H9 (cell line): ENCODE results near the gene KLRC1. TPM values are rescaled to one million over a fixed set of nuclear protein-coding genes. Genes with fewer than 3 reads are reported as not detected.
"Not testable (repeated sequence)": the region's sequence is repeated elsewhere in the genome, so short reads cannot be mapped to it uniquely, and the experiment has no call there.

Source experiments
- DNase-seq: peaks from one replicate; pipeline ENCODE4 v3.0.0-alpha.2; 2017
- H2AFZ ChIP-seq: one replicate; pipeline ENCODE4 v1.6.1; 2013; ENCODE audit warnings: mild to moderate bottlenecking, low read length, control low read depth, moderate library complexity
- H2AK5ac ChIP-seq: 2 replicates; pipeline ENCODE4 v1.6.1; 2013; ENCODE audit warnings: low read length, control low read depth, mixed read lengths; ENCODE audit not compliant: insufficient read length
- H2BK120ac ChIP-seq: one replicate; pipeline ENCODE4 v1.6.1; 2013; ENCODE audit warnings: low read depth, mild to moderate bottlenecking, low read length, control low read depth, inconsistent platforms; ENCODE audit not compliant: poor library complexity, severe bottlenecking
- H2BK12ac ChIP-seq: 2 replicates; pipeline ENCODE4 v1.6.1; 2013; ENCODE audit warnings: low read length, control low read depth, mixed read lengths, low read depth; ENCODE audit not compliant: insufficient read length
- H2BK15ac ChIP-seq: 2 replicates; pipeline ENCODE4 v1.6.1; 2013; ENCODE audit warnings: low read depth, low read length, control low read depth
- H2BK20ac ChIP-seq: one replicate; pipeline ENCODE4 v1.6.1; 2013; ENCODE audit warnings: low read depth, mild to moderate bottlenecking, low read length, control low read depth, inconsistent platforms; ENCODE audit not compliant: poor library complexity, severe bottlenecking
- H2BK5ac ChIP-seq: 2 replicates; pipeline ENCODE4 v1.6.1; 2013; ENCODE audit warnings: low read length, control low read depth, mixed read lengths; ENCODE audit not compliant: insufficient read length
- H3K14ac ChIP-seq: 2 replicates; pipeline ENCODE4 v1.6.1; 2013; ENCODE audit warnings: low read length, control low read depth; ENCODE audit not compliant: insufficient read depth
- H3K18ac ChIP-seq: 2 replicates; pipeline ENCODE4 v1.6.1; 2013; ENCODE audit warnings: low read depth, mild to moderate bottlenecking, mixed read lengths, low read length, control low read depth; ENCODE audit not compliant: insufficient read length
- H3K23ac ChIP-seq: 2 replicates; pipeline ENCODE4 v1.6.1; 2013; ENCODE audit warnings: low read length, control low read depth, mixed read lengths, low read depth; ENCODE audit not compliant: insufficient read length
- H3K23me2 ChIP-seq: 2 replicates; pipeline ENCODE4 v1.6.1; 2013; ENCODE audit warnings: low read depth, mild to moderate bottlenecking, mixed read lengths, low read length, control low read depth; ENCODE audit not compliant: insufficient read length, poor library complexity, severe bottlenecking
- H3K27ac ChIP-seq: 2 replicates; pipeline ENCODE4 v1.5.1; 2013; ENCODE audit warnings: low read length, control low read depth, mixed read lengths, low read depth; ENCODE audit not compliant: insufficient read length
- H3K27me3 ChIP-seq: 2 replicates; pipeline ENCODE4 v1.6.1; 2013; ENCODE audit warnings: low read length, control low read depth, inconsistent platforms; ENCODE audit not compliant: insufficient read depth
- H3K4ac ChIP-seq: 2 replicates; pipeline ENCODE4 v1.6.1; 2013; ENCODE audit warnings: low read depth, mild to moderate bottlenecking, control low read depth, inconsistent platforms, low read length, moderate library complexity
- H3K4me1 ChIP-seq: 2 replicates; pipeline ENCODE4 v1.6.1; 2013; ENCODE audit warnings: low read length, control low read depth, inconsistent platforms; ENCODE audit not compliant: insufficient read depth
- H3K4me2 ChIP-seq: 2 replicates; pipeline ENCODE4 v1.6.1; 2013; ENCODE audit warnings: low read length, control low read depth, mixed read lengths; ENCODE audit not compliant: insufficient read length, insufficient read depth
- H3K56ac ChIP-seq: 2 replicates; pipeline ENCODE4 v1.6.1; 2013; ENCODE audit warnings: low read depth, mild to moderate bottlenecking, mixed read lengths, low read length, control low read depth; ENCODE audit not compliant: insufficient read length
- H3K79me1 ChIP-seq: 2 replicates; pipeline ENCODE4 v1.6.1; 2013; ENCODE audit warnings: low read depth, mild to moderate bottlenecking, moderate library complexity, low read length, control low read depth, inconsistent platforms; ENCODE audit not compliant: insufficient read depth, poor library complexity, severe bottlenecking
- H3K79me2 ChIP-seq: 2 replicates; pipeline ENCODE4 v1.6.1; 2013; ENCODE audit warnings: low read length, control low read depth, inconsistent platforms; ENCODE audit not compliant: insufficient read depth
- H3K9ac ChIP-seq: 2 replicates; pipeline ENCODE4 v1.6.1; 2013; ENCODE audit warnings: low read length, control low read depth, mixed read lengths; ENCODE audit not compliant: insufficient read length; ENCODE audit errors: extremely low read depth
- H3K9me3 ChIP-seq: one replicate; pipeline ENCODE4 v1.6.1; 2013; ENCODE audit warnings: low read depth, low read length, inconsistent platforms; ENCODE audit not compliant: control insufficient read depth
- H3T11ph ChIP-seq: one replicate; pipeline ENCODE4 v1.6.1; 2013; ENCODE audit warnings: mild to moderate bottlenecking, low read length, control low read depth, inconsistent platforms
- H4K20me1 ChIP-seq: one replicate; pipeline ENCODE4 v1.6.1; 2013; ENCODE audit not compliant: control insufficient read depth, insufficient read length, insufficient read depth
- H4K5ac ChIP-seq: 2 replicates; pipeline ENCODE4 v1.6.1; 2013; ENCODE audit warnings: low read depth, mild to moderate bottlenecking, mixed read lengths, low read length, control low read depth; ENCODE audit not compliant: insufficient read length
- H4K8ac ChIP-seq: replicated peaks from 2 replicates; pipeline ENCODE4 v1.6.1; 2013; ENCODE audit warnings: low read length, control low read depth, mixed read lengths, low read depth; ENCODE audit not compliant: insufficient read length
- H4K91ac ChIP-seq: 2 replicates; pipeline ENCODE4 v1.6.1; 2013; ENCODE audit warnings: low read depth, mild to moderate bottlenecking, moderate library complexity, mixed read lengths, low read length, control low read depth; ENCODE audit not compliant: insufficient read length
- H3K27ac Mint-ChIP-seq, 3 experiments: 2 replicates in 2 of 3; 3 replicates in 1 of 3; pipeline ENCODE4 v1.8.0; 2020 to 2021; ENCODE audit warnings: mixed read lengths in 3 of 3, mild to moderate bottlenecking in 1 of 3, moderate library complexity in 1 of 3
- H3K27me3 Mint-ChIP-seq: 2 replicates; pipeline ENCODE4 v1.8.0; 2021; ENCODE audit warnings: low read depth, mild to moderate bottlenecking, moderate library complexity, mixed read lengths
- H3K36me3 Mint-ChIP-seq, 3 experiments: 2 replicates in 2 of 3; 3 replicates in 1 of 3; pipeline ENCODE4 v1.8.0; 2020 to 2021; ENCODE audit warnings: low read depth in 3 of 3, mixed read lengths in 3 of 3; ENCODE audit not compliant: insufficient read depth in 1 of 3
- H3K4me1 Mint-ChIP-seq, 2 experiments: 2 replicates each; pipeline ENCODE4 v1.8.0; 2020; ENCODE audit warnings: mixed read lengths in 2 of 2
- H3K4me3 Mint-ChIP-seq, 2 experiments: 2 replicates in 1 of 2; 3 replicates in 1 of 2; pipeline ENCODE4 v1.8.0; 2020 to 2021; ENCODE audit warnings: mild to moderate bottlenecking in 2 of 2, mixed read lengths in 2 of 2, moderate library complexity in 1 of 2
- H3K9me3 Mint-ChIP-seq, 2 experiments: 2 replicates in 1 of 2; 3 replicates in 1 of 2; pipeline ENCODE4 v1.8.0; 2020; ENCODE audit warnings: mild to moderate bottlenecking in 2 of 2, mixed read lengths in 2 of 2, moderate library complexity in 1 of 2
- WGBS: extraction: QIAGEN DNeasy Blood & Tissue Kit; methylation state at CpG from one replicate; pipeline ENCODE4 v1.1.7; 2013; ENCODE audit warnings: missing lambda C conversion rate, low lambda C conversion rate, mixed read lengths; ENCODE audit not compliant: insufficient read length; ENCODE audit errors: extremely low coverage; 5-methylcytosine and 5-hydroxymethylcytosine counted together
- total RNA-seq: library from RNA; stranded (reverse); gene quantifications from 2 replicates; pipeline ENCODE4 v1.2.1, GENCODE V29; 2021

Gene KLRC1
- total RNA-seq, 1 experiment from 2014 or later = not detected

DNA sequence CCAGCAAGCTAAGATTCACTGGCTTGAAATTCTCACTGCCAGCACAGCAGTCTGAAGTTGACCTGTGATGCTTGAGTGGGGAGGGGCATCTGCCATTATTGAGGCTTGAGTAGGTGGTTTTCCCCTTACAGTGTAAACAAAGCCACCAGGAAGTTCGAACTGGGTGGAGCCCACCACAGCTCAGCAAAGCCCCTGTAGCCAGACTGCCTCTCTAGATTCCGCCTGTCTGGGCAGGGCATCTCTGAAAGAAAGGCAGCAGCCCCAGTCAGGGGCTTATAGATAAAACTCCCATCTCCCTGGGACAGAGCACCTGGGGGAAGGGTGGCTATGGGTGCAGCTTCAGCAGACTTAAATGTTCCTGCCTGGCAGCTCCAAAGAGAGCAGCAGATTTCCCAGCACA lies 28.7 kb upstream of the KLRC1 start:
- H3K4me3 Mint-ChIP-seq, H3K27me3 Mint-ChIP-seq, H4K91ac ChIP-seq, H2AK5ac ChIP-seq, H3K27me3 ChIP-seq, H2BK20ac ChIP-seq, H2BK120ac ChIP-seq, H3K23me2 ChIP-seq, H2BK5ac ChIP-seq, H3K27ac ChIP-seq, DNase-seq, H4K5ac ChIP-seq, H3K9ac ChIP-seq, H3K9me3 ChIP-seq, H3K56ac ChIP-seq, H2AFZ ChIP-seq, H3K79me1 ChIP-seq, H3T11ph ChIP-seq, H3K4me1 Mint-ChIP-seq, H3K79me2 ChIP-seq, H3K27ac Mint-ChIP-seq, H3K18ac ChIP-seq, H3K23ac ChIP-seq, H3K4me1 ChIP-seq, H3K14ac ChIP-seq, H3K4ac ChIP-seq, H2BK12ac ChIP-seq, H2BK15ac ChIP-seq, H3K4me2 ChIP-seq, H4K8ac ChIP-seq, H4K20me1 ChIP-seq: not testable (repeated sequence)
- Mint-ChIP-seq H3K36me3 (peaks cover 2 to 12% (median 5%) of the 10 kb centered on the region in 3 experiments; a peak in 5 of 7 replicates), H3K9me3 (peaks cover 13 to 29% of the 10 kb centered on the region in 2 experiments)
- no CpG with 5 or more reads among the region's 2 CpGs for whole genome bisulfite sequencing

DNA sequence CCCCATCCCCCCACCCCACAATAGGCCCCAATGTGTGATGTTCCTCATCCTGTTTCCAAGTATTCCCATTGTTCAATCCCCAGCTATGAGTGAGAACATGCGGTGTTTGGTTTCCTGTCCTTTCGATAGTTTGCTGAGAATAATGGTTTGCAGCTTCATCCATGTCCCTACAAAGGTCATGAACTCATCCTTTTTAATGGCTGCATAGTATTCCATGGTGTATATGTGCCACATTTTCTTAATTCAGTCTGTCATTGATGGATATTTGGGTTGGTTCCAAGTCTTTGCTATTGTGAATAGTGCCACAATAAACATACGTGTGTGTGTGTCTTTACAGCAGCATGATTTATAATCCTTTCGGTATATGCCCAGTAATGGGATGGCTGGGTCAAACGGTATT lies 19.6 kb upstream of the KLRC1 start:
- H3K9ac ChIP-seq, H3K4me3 Mint-ChIP-seq, H3K14ac ChIP-seq, H3K4me2 ChIP-seq, H2BK20ac ChIP-seq, H3K18ac ChIP-seq, H3K23ac ChIP-seq, H4K20me1 ChIP-seq, H3K27ac Mint-ChIP-seq, H2BK12ac ChIP-seq, H3K36me3 Mint-ChIP-seq, H3K23me2 ChIP-seq, H4K91ac ChIP-seq, H3K4ac ChIP-seq, H4K5ac ChIP-seq, H3K4me1 ChIP-seq, H3K79me1 ChIP-seq, H3K79me2 ChIP-seq, H2BK15ac ChIP-seq, H3K9me3 ChIP-seq, H3K27me3 Mint-ChIP-seq, H3K27ac ChIP-seq, H3K27me3 ChIP-seq, H2BK120ac ChIP-seq, H2BK5ac ChIP-seq, H3K4me1 Mint-ChIP-seq, H3K56ac ChIP-seq, H2AFZ ChIP-seq, H4K8ac ChIP-seq, H3T11ph ChIP-seq, H2AK5ac ChIP-seq, DNase-seq: not testable (repeated sequence)
- peaks cover 6 to 11% of the 10 kb centered on the region in 2 experiments for H3K9me3 Mint-ChIP-seq
- no CpG with 5 or more reads among the region's 5 CpGs for WGBS
